ENCODE data around the gene SPATA21.
A peak's percentile ranks its signal among the peaks of the same experiment; 100 is the strongest.
"Not testable (repeated sequence)": the region's sequence is repeated elsewhere in the genome, so short reads cannot be mapped to it uniquely, and the experiment has no call there.

The SPATA21 gene

GRCh38 chr1:16385659-16386453, 51.4 kb downstream of the SPATA21 start:
- DNase-seq (ENCODE audit: low read depth in 2 of 2) = no peak

- DNase-seq (ENCODE audit: low read depth in 2 of 2) = no peak
Measured at GRCh38 chr1:16383888-16384287, 53.3 kb downstream of the SPATA21 start.

- DNase-seq (ENCODE audit: low read depth in 2 of 2) = no peak
Measured at GRCh38 chr1:16380868-16381267, 56.4 kb downstream of the SPATA21 start.

- no peak for DNase-seq (ENCODE audit: low read depth in 2 of 2)
Measured at GRCh38 chr1:16378443-16378842, 58.8 kb downstream of the SPATA21 start.

GRCh38 chr1:16376971-16377370, 60.3 kb downstream of the SPATA21 start:
- no peak for DNase-seq (ENCODE audit: low read depth in 2 of 2)

- no peak for DNase-seq (ENCODE audit: low read depth in 2 of 2)
Measured at GRCh38 chr1:16375521-16376340, 61.5 kb downstream of the SPATA21 start.

GRCh38 chr1:16374266-16374665, 63.0 kb downstream of the SPATA21 start:
- DNase-seq (ENCODE audit: low read depth in 2 of 2) = no peak

GRCh38 chr1:16372535-16373285, 64.5 kb downstream of the SPATA21 start:
- no peak for DNase-seq (ENCODE audit: low read depth in 2 of 2)

- no peak for DNase-seq (ENCODE audit: low read depth in 2 of 2)
Measured at GRCh38 chr1:16371725-16372124, 65.5 kb downstream of the SPATA21 start.

GRCh38 chr1:16369821-16370220, 67.4 kb downstream of the SPATA21 start:
- no peak for DNase-seq (ENCODE audit: low read depth in 2 of 2)

GRCh38 chr1:16367968-16368890, 69.0 kb downstream of the SPATA21 start:
- no peak for DNase-seq (ENCODE audit: low read depth in 2 of 2)

GRCh38 chr1:16367258-16367967, 69.8 kb downstream of the SPATA21 start:
- peak; percentile 83 to 84 for DNase-seq (ENCODE audit: low read depth in 2 of 2)

GRCh38 chr1:16366722-16367257, 70.4 kb downstream of the SPATA21 start, which contains the start of gene SZRD1:
TSS of gene SZRD1 (plus strand) at chr1:16367242. CDS start at chr1:16367258, 16 bp downstream.
- peak; percentile 93 to 95 for DNase-seq (ENCODE audit: low read depth in 2 of 2)

GRCh38 chr1:16365146-16365498, 72.1 kb downstream of the SPATA21 start:
- not testable (repeated sequence) for DNase-seq (ENCODE audit: low read depth in 2 of 2)

GRCh38 chr1:16356867-16357266, 80.4 kb downstream of the SPATA21 start:
- no peak for DNase-seq (ENCODE audit: low read depth in 2 of 2)

GRCh38 chr1:16354619-16355018, 82.6 kb downstream of the SPATA21 start:
- DNase-seq (ENCODE audit: low read depth in 2 of 2) = no peak

- DNase-seq (ENCODE audit: low read depth in 2 of 2) = no peak
Measured at GRCh38 chr1:16352842-16353535, 84.2 kb downstream of the SPATA21 start.

GRCh38 chr1:16351994-16352841, 85.0 kb downstream of the SPATA21 start, which contains the start of gene FBXO42:
TSS of gene FBXO42 (minus strand) at chr1:16352480. CDS start at chr1:16315418, 37,062 bp downstream.
- peak; percentile 89 to 90 for DNase-seq (ENCODE audit: low read depth in 2 of 2)
